ENCODE measurements around the gene ACADSB.
A peak's percentile ranks its signal among the peaks of the same experiment; 100 is the strongest.

Gene ACADSB

DNA sequence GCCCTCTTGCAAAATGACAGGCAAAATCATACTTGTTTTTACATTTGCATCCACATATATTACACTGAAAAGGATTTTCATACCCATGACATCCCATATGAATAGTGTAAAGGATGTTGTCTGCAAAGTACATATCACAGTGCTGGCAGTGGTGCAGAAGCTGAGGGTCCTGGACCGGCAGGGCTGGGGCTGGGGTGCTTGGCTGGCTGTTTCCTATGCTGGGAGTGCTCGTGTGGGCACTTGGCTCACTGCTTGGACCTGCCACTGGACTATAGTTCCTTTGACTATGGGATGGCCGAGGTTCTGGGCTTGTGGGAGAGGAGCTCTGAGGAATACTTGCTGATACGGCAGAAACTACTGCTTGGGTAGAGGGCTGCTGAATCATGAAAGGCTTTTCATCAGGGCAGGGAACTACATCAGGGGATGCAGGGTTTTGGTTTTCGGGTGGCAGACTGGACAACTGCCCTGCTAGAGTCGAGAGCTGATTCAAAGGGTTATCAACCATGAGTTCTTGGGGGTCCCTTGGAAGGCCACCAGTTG lies 14.9 kb upstream of the ACADSB start:
- CTCF ChIA-PET: no interaction called here
- H3K36me3 Mint-ChIP-seq: peaks cover 26% of the 10 kb centered on the region

GRCh38 chr10:122995936-122996335 lies 12.9 kb upstream of the ACADSB start:
- H3K36me3 Mint-ChIP-seq: peaks cover 28% of the 10 kb centered on the region
- CTCF ChIA-PET: no interaction called here
- H3K4me3 Mint-ChIP-seq: no peak overlapping the region
- H3K4me1 Mint-ChIP-seq: peaks cover 4% of the 10 kb centered on the region
- H3K9me3 Mint-ChIP-seq: no peaks in the 10 kb centered on the region
- H3K27me3 Mint-ChIP-seq: no peaks in the 10 kb centered on the region
- DNase-seq: no peak
- no peak overlapping the region for H3K27ac Mint-ChIP-seq

More for the DNA sequence above, 14.9 kb upstream of the ACADSB start:
- no peak overlapping the region for H3K27ac Mint-ChIP-seq
- DNase-seq: no peak
- no peak overlapping the region for H3K4me3 Mint-ChIP-seq
- H3K9me3 Mint-ChIP-seq: no peaks in the 10 kb centered on the region
- H3K4me1 Mint-ChIP-seq: no peaks in the 10 kb centered on the region
- H3K27me3 Mint-ChIP-seq: no peaks in the 10 kb centered on the region

DNA sequence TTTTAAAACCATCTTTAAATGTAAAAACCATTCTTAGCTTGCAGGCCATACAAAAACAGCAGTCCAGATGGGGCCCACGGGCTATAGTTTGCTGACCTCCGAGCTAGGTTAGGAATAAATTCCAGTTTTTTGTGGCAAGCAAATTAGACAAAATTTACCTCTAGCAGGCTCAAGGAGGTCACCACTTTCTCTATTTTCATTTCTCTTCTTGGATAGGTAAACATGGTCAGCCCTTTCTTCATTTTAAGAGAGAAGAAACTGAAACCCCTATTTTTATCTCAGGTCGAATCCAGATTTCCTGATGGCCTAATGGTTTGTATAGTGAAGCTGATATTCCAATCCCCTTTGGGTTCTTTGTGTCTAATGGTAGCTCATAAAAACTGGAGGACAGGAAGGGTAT lies 10.9 kb upstream of the ACADSB start:
- CTCF ChIA-PET: interaction anchor here (1.1 to 1.3 kb wide), 2 partner anchors 10 to 13 kb away, joined by 3 read pairs; no protein-coding TSS in a partner anchor

DNA sequence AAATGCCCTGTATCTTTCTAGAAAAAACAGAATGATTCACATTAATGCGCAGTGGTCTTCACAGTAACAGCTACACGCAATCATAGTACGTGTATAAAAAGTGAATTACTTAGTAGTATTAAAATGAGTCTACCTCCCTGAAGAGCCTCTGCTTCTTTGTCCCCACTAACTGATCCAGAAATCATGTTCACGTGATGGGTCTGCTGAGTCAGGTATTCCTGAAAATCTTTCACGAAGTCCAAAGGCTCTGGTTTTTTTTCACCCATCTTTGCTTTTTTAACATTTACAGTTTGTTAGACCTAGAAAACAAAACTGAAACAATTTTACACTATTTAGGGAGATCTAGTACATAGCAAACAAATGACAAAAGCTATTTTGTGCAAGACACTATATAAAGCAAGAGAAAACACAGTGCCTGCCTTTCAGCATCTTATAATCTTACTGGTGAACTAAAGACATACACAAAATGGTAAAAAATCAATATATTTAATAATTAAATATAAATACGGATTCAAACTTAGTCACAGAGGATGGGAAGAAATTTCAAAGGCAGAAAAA lies 10.4 kb upstream of the ACADSB start:
- CTCF ChIA-PET: interaction anchor here (1.1 kb wide), 1 partner anchor 12 kb away, joined by 3 read pairs; no protein-coding TSS in a partner anchor
- H3K4me1 Mint-ChIP-seq: peaks cover 4% of the 10 kb centered on the region
- no peak overlapping the region for H3K27ac Mint-ChIP-seq
- DNase-seq: no peak
- peaks cover 26% of the 10 kb centered on the region for H3K36me3 Mint-ChIP-seq
- no peaks in the 10 kb centered on the region for H3K27me3 Mint-ChIP-seq
- H3K4me3 Mint-ChIP-seq: no peak overlapping the region
- no peaks in the 10 kb centered on the region for H3K9me3 Mint-ChIP-seq

More for the DNA sequence above, 10.9 kb upstream of the ACADSB start:
- no peak for DNase-seq
- H3K36me3 Mint-ChIP-seq: peaks cover 28% of the 10 kb centered on the region
- H3K9me3 Mint-ChIP-seq: no peaks in the 10 kb centered on the region
- no peak overlapping the region for H3K4me3 Mint-ChIP-seq
- peaks cover 4% of the 10 kb centered on the region for H3K4me1 Mint-ChIP-seq
- H3K27me3 Mint-ChIP-seq: no peaks in the 10 kb centered on the region
- no peak overlapping the region for H3K27ac Mint-ChIP-seq

DNA sequence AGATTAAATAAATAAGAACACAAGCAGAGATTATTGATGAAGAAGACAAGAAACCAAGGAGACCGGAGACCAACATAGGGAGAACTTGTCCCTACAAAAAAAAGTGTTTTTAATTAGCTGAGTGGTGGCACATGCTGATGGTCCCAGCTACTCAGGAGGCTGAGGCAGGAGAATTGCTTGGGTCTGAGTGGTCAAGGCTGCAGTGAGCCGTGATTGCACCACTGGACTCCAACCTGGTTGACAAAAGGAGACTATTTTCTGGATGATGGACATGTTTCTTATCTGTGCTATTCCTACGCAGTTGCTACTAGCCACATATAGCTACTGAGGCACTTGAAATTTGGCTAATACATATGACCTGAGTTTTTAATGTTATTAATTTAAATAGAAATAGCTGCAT lies 9.9 kb upstream of the ACADSB start:
- H3K9me3 Mint-ChIP-seq: no peaks in the 10 kb centered on the region
- no peak overlapping the region for H3K27ac Mint-ChIP-seq
- no peak for DNase-seq
- CTCF ChIA-PET: interaction anchor here (1.4 kb wide), 1 partner anchor 9 kb away, joined by 3 read pairs; no protein-coding TSS in a partner anchor
- H3K4me1 Mint-ChIP-seq: peaks cover 4% of the 10 kb centered on the region
- H3K36me3 Mint-ChIP-seq: peaks cover 24% of the 10 kb centered on the region
- H3K4me3 Mint-ChIP-seq: no peak overlapping the region
- H3K27me3 Mint-ChIP-seq: no peaks in the 10 kb centered on the region

GRCh38 chr10:122999347-122999746 lies 9.5 kb upstream of the ACADSB start:
- no peak overlapping the region for H3K27ac Mint-ChIP-seq
- DNase-seq: no peak
- no peaks in the 10 kb centered on the region for H3K9me3 Mint-ChIP-seq
- no peak overlapping the region for H3K4me3 Mint-ChIP-seq
- peaks cover 20% of the 10 kb centered on the region for H3K36me3 Mint-ChIP-seq
- H3K4me1 Mint-ChIP-seq: peaks cover 4% of the 10 kb centered on the region
- H3K27me3 Mint-ChIP-seq: no peaks in the 10 kb centered on the region
- CTCF ChIA-PET: interaction anchor here (1.4 kb wide), 1 partner anchor 8 kb away, joined by 3 read pairs; no protein-coding TSS in a partner anchor

- Mint-ChIP-seq H3K4me1 (peaks cover 4% of the 10 kb centered on the region), H3K27ac (no peak overlapping the region), H3K9me3 (no peaks in the 10 kb centered on the region), H3K4me3 (no peak overlapping the region), H3K27me3 (no peaks in the 10 kb centered on the region), H3K36me3 (peaks cover 18% of the 10 kb centered on the region)
- no peak for DNase-seq
- CTCF ChIA-PET: interaction anchor here (1.4 kb wide), 1 partner anchor 8 kb away, joined by 3 read pairs; no protein-coding TSS in a partner anchor
These were observed 8.7 kb upstream of the ACADSB start for GRCh38 chr10:123000155-123000554.

DNA sequence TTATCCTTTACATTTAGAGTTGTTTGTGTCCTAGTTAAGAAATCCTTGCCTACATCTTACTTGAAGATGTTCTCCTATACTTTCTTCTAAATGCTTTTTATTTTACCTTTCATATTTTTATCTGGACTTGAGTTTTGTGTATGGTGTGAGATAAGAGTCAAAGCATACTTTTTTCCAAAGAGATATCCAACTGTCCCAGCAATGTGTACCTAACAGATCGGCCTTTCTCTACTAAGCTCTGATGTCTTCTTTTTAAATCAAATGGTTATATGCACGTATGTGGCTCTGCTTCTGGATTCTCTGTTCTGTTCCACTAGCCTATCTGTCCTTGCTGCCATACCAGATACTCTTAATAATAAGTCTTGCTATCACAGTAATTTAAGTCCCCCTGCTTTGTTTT lies 7.4 kb upstream of the ACADSB start:
- H3K4me1 Mint-ChIP-seq: peaks cover 13% of the 10 kb centered on the region
- H3K27ac Mint-ChIP-seq: no peak overlapping the region
- peaks cover 15% of the 10 kb centered on the region for H3K36me3 Mint-ChIP-seq
- H3K4me3 Mint-ChIP-seq: no peak overlapping the region
- no peak for DNase-seq
- H3K9me3 Mint-ChIP-seq: no peaks in the 10 kb centered on the region
- H3K27me3 Mint-ChIP-seq: no peaks in the 10 kb centered on the region
- CTCF ChIA-PET: no interaction called here

DNA sequence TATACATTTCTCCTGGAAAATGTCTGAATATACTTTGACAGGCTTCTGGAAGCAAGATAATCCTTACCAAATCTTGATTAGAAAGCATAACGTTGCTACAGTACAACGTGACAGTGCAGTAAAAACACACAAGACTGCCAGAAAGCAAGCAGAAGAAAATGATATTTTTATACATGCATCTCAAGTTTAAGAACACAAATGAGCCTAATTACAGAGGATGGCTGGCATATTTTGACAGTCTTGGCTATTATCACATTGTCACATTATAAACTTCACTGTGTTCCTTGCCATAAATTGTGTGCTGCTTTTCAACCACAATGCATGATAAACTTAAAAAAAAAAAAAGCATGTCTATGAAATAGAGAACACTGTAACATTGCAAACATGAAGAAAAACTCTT lies 4.5 kb upstream of the ACADSB start:
- H3K4me1 Mint-ChIP-seq: peaks cover 29% of the 10 kb centered on the region
- H3K27ac Mint-ChIP-seq: no peak overlapping the region
- no peaks in the 10 kb centered on the region for H3K27me3 Mint-ChIP-seq
- no peak for DNase-seq
- H3K4me3 Mint-ChIP-seq: no peak overlapping the region
- H3K36me3 Mint-ChIP-seq: peaks cover 11% of the 10 kb centered on the region
- CTCF ChIA-PET: no interaction called here
- H3K9me3 Mint-ChIP-seq: no peaks in the 10 kb centered on the region

GRCh38 chr10:123007558-123008354 lies 1.1 kb upstream of the ACADSB start:
- H3K36me3 Mint-ChIP-seq: peaks cover 10% of the 10 kb centered on the region
- peaks cover 41% of the 10 kb centered on the region for H3K4me1 Mint-ChIP-seq
- no peaks in the 10 kb centered on the region for H3K27me3 Mint-ChIP-seq
- H3K4me3 Mint-ChIP-seq: peak overlapping the region; percentile 97
- DNase-seq: peak; percentile 65
- H3K27ac Mint-ChIP-seq: peak overlapping the region; percentile 98
- no peaks in the 10 kb centered on the region for H3K9me3 Mint-ChIP-seq
- CTCF ChIA-PET: interaction anchor here (1.0 to 2.1 kb wide), 5 partner anchors 8 to 28 kb away, joined by 3 to 8 read pairs (median 3); partner anchors contain the start of gene PSTK

DNA sequence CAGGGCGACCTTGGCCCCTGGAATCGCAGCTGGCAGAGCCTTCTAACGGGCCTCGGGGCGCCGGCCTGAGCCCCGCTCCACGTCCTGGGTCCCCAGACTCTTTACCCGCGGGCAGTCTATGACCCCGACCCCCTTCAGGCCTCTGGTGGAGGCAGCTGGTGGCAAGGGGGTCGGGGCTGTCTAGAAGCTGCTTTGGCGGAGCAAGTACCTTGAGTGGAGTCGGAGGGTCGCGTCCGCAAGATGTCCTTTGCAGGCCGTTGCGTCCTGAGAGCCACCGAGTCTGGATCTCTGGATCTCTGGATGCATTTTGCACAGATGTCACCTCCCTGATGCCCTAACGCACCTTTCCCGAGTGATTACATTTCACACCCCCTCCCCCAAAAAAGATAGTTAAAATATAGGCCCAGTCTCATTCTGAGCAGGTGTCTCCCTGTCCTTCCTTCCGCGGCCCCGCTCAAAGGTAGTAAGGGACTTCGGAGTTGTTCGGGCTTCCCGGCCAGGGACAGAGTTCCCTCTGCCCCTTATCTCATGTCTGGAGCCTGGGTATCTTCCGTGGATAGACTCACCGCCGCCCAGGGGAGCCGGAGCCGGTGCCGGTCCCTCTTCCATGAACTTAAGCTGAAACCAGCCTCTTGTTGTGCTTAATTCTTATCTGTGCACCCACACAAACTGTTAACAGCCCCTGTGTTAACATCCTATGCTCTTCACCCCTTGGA lies 457 bp downstream of the ACADSB start:
- Mint-ChIP-seq H3K4me3 (peak overlapping the region; percentile 97), H3K36me3 (peaks cover 11% of the 10 kb centered on the region), H3K27ac (peak overlapping the region; percentile 98), H3K4me1 (peaks cover 41% of the 10 kb centered on the region), H3K9me3 (no peaks in the 10 kb centered on the region), H3K27me3 (no peaks in the 10 kb centered on the region)
- CTCF ChIA-PET: interaction anchor here (1.1 to 1.6 kb wide), 2 partner anchors 11 to 34 kb away, joined by 3 to 4 read pairs; no protein-coding TSS in a partner anchor
- peak; percentile 36 for DNase-seq

DNA sequence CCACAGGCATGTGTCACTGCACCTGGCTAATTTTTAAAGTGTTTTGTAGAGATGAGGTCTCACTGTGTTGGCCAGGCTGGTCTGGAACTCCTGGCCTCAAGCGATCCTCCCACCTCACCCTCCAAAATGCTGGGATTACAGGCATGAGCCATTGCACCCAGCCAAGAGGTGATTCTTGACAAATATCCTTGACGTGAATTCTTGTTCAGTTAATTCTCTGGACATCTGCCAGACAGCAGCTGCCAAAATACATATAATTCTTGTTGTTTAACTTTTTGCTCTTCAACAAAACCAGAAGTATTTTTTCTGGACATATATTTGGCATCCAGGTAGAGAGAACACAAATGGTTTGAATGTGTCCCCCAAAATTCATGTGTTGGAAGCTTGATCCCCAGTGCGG lies 3.2 kb downstream of the ACADSB start:
- Mint-ChIP-seq H3K27me3 (no peaks in the 10 kb centered on the region), H3K36me3 (peaks cover 11% of the 10 kb centered on the region), H3K9me3 (no peaks in the 10 kb centered on the region), H3K27ac (no peak overlapping the region), H3K4me3 (no peak overlapping the region), H3K4me1 (peaks cover 26% of the 10 kb centered on the region)
- DNase-seq: no peak
- CTCF ChIA-PET: interaction anchor here (1.3 kb wide), 1 partner anchor 10 kb away, joined by 6 read pairs; no protein-coding TSS in a partner anchor

GRCh38 chr10:123013456-123014419 lies 4.9 kb downstream of the ACADSB start:
- CTCF ChIA-PET: no interaction called here
- Mint-ChIP-seq H3K36me3 (peaks cover 7% of the 10 kb centered on the region), H3K9me3 (no peaks in the 10 kb centered on the region), H3K4me1 (peaks cover 17% of the 10 kb centered on the region), H3K27me3 (no peaks in the 10 kb centered on the region), H3K27ac (no peak overlapping the region), H3K4me3 (no peak overlapping the region)
- no peak for DNase-seq
